ENCODE data around the gene NHLRC2.

The NHLRC2 gene

DNA sequence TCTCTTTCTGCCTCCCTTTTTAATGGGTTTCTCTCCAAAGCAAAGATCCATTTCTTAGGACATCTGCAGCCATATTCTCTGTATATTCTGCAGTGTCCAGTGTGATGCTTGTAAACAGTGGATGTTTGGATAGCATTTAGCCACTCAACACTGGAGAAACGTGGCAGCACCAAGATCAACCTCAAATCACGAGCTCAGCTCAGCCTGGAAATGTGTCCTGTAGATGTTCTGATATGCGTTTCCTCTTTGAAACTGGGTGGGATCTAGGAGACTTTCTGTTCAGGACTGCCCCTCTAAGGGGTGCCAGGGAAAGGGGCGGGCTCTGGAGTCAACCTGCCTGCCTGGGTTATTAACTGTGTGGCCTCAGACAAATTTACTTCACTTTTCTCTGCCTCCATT, 91.2 kb downstream of the NHLRC2 start:
- DNase-seq, result no peak

DNA sequence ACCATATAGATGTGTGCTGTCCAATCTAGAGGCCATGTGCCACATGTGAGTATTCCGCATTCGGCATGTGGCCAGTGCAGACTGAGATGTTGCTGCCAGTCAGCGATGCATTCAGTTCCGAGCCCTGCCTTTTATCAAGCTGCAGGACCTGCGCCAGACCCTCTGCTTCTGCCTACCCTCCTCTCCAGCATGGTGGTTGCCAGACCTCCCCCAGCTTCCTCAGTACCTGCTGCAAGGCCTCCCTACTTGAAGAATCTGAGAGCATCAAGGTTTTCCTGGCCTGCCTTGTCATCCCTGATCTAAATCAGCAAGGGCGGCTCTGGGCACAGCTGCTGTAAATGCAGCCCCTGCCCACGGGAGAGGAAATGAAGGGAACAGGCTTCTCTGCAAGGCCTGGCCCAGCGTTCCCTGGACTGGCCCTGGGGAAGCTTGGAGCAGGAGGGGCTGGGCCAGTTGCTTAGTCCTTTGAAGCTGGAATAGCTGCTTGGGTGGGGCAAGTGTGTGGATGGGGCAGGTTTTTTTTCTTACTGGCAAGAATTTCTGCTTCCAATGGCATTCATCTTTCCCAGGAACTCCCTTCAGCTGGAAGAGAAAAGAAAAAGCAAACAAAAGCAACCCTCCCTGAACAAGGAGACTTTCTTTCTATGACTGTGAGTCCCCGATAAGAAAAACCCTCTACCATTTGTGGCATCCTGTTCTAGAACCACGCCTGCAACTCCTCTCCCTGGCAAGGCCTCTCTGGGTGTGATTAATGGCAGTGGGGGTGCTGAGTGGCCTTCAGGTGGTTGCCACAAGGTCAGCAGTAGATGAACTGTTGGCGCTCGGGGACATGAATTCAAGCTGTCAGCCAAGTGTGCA, 93.0 kb downstream of the NHLRC2 start:
- no peak for DNase-seq

DNA sequence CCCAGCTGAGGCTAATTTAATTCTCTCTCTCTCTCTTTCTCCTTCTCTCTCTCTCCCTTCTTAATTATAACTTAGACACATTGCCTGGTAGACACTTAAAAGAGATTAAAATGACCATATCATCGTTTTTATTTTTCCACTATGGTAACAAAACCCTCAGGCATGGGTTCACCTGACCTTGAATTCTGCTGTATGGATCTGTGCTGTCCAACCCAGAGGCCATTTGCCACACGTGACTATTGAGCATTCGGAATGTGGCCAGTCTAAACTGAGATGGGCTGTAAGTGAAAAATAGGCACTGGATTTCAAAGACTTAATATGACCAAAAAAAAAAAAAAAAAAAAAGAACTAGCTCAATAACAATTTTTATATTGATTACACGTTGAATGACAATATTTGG, 93.6 kb downstream of the NHLRC2 start:
- DNase-seq, result no peak

DNA sequence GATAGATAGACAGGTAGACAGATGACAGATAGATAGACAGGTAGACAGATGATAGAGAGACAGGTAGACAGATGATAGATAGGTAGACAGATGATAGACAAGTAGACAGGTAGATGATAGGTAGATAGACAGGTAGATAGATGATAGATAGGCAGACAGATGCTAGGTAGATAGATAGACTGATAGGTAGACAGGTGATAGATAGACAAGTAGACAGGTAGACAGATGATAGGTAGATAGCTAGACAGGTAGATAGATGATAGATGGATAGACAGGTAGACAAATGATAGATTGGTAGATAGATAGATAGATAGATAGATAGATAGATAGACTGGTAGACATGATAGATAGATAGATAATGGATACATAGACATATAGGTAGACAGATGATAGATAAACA, 95.8 kb downstream of the NHLRC2 start:
- DNase-seq, result no peak

DNA sequence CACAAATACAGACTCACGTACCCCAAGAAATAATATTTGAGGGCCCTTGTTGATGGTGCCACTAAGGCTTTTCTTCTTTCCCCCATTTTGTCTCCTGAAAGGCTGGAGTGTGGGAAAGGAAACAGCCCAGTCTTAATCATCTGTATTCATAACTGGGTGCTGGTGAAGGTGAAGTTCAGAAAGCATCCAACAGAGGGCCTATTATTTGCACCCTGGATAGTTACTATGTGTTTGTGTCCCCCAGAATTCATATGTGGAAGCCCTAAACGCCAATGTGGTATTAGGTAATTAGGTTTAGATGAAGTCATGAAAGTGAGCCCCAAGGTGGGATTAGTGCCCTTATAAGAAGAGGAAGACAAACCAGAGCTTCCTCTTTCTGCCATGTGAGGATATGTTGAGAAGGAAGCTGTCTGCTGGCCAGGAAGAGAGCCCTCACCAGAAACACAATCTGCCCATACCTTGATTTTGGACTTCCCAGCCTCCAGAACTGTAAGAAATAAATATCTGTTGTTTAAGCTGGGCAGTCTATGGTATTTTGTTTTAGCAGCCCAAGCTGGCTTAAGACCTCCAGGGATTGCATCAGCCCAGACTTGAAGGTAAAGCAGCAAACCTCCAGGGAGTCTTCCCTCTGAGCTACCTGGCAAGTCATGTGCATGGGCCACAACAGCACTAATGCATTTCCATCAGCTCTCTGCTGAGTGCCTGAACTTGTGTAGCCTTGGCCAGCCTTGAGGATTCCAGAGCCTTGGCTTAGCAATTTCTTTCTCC, 99.2 kb downstream of the NHLRC2 start:
- DNase-seq, result no peak

DNA sequence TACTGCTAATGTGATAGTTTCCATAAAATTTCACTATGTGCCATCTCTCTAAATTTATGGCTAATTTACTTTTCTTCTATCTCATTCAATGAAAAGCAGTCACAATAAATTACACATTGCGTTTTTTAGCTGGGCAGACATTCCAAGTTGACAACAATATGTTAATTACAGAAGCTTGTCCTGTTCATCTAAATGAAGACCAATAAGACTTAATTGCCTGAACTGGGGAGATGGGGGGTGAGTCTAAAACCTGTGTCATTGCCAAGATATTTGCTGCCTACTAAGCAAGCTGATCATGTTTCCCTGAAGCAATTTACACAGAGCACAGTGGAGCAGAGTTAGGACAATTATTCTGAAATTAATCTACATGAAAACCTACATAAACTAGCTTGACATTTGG, 99.9 kb downstream of the NHLRC2 start:
- DNase-seq, result no peak

DNA sequence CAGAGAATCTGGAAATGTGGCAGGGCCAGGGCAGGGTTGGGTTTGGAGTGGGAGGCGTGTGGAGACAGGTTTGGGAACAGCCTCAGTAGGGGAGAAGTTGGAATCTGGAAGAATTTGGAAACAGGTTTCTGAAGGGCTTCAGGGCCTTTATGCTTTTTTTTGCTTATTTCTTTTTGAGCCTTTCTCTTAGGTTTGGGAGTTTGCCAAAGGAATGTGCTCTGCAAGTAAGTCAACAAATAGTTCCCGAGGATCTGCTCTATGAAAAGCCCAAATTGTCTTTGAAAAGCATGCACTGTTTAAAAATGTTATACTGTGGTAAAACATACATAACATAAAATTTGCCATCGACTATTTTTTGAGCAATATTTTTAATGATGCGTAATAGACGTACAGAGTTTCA, 102.6 kb downstream of the NHLRC2 start:
- no peak for DNase-seq

DNA sequence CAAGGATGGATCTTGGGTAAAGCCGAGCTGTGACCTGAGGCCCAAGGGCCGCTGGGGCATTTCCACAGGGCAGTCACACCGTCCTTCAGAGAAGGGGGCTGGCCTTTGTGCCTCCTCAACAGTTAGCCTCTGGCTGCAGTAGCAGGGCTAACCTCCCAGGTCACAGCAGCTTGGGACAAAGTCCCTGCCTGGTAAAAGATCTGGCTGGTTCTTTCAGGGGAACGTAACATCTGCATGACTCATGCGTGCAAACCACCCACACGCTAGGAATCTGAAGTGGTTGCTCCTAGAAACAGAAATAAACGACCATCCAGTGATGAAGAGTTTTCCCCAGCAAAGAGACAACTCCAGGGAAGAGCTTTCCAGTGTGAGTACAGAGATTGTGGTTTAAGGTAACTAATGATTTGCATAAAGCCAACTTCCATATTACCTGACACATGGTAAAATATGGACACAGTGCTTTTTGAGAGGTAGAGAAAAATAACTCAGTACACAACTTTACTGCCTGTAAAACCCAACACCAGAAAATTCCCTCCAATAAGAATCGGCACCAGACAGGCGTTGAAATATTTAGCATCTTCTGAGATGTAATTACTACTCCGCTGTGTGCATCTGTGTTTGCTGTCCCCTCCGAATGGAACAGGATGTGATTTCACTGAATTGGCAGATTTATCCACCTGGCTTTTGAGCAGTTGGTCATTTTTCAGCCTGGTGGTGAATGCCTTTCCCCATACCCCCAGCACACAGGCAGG, 104.3 kb downstream of the NHLRC2 start:
- DNase-seq, result no peak

DNA sequence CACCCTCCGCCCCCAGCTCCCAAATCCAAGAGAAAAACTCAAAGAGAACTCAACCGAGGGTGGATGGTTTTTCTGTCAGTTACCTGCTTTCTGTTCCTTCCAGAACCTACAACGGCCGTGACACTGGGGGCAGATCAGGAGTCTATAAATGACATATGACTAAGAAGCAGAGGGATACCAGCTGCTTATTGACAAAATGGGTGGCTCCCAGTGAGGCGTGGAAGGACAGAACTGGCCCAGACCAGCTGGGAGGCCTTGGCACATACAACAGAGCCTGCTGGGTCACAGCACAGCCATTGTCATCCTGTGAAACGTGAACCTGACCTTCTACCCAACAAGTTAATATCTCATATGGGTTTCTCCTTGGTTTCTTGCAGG, 104.9 kb downstream of the NHLRC2 start:
- DNase-seq, result no peak

DNA sequence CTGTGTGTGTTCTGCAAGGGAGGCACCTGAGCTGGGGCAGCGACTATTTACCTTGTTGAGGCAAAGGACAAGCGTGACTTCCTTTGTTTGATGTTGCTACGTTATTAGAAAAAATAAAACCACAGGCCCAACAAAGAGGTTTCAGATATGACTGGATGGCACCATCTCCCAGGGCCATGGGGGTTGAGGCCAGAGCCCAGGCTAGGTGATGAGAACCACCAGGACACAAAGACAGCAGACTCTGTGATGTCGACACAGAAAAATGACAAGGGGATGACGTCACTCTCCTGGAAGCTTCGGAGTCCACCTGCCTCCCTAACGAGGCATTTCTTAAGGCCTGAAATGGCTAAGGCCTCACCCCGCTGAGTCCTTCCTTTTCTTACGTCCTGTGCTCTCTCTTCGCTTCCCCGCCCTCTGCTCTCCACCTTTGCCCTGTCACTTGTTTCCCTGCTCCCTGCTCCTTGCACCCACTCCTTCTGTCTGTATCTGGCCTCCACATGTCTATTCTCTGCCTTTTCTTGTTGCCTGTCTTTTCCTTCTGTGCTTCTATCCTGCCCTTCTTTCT, 106.2 kb downstream of the NHLRC2 start:
- DNase-seq, result peak; percentile 31

DNA sequence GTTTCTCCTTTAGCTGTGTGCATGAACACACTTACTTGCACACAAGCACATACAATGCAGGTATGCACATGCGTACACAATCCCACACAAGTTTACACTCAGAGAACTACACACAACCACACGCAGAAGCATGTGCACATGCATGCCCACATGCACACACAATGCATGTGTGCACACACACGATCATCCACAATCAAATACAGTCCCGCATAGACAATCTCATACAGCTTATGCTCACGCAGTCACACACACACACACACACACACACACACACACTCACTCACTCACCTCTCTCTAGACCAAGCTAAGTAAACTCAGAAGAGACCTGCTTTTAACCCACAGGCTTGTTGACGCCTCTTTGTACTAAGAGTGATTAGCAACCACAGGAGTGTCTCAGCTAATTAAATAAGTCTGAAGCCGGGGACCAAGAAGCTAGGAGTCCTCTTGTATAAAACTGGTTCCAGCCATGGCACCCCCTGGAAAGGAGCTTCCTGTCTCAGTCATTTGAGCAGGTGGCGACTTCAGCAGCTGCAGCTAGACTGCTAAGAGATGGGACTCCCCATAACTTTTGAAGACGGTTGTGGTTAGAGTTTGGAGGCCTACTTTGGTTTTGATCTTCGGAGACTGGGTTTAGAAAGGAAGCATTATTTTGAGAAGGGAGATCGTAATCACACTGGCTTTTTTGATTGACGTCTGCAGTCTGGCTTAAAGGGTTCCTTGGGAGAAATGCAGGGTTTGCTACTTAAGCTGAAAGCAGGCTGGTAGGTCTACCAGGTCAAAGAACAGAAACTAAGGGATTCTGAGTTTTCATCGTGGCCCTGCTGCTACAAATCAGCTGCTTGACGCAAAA, 106.9 kb downstream of the NHLRC2 start:
- DNase-seq, result peak; percentile 56

DNA sequence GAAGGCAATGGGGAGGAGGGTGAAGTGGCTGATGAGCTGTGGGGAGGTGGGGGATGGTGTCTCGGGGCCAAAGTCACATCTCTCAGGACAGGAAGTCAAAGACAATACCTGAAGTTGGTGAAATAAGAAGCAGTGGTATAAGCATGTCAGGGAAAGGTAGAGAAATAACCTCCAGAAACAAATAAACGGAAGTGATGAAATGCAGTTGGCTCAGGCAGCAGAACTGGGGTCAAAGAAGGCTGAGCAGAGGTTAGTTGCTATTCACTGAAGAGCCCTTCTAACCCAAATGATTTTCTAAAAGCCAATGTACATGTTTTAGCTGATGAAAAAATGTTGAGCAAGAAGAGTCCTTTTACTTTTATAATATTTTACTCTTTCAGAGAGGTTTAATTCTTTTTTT, 110.6 kb downstream of the NHLRC2 start:
- DNase-seq, result no peak

DNA sequence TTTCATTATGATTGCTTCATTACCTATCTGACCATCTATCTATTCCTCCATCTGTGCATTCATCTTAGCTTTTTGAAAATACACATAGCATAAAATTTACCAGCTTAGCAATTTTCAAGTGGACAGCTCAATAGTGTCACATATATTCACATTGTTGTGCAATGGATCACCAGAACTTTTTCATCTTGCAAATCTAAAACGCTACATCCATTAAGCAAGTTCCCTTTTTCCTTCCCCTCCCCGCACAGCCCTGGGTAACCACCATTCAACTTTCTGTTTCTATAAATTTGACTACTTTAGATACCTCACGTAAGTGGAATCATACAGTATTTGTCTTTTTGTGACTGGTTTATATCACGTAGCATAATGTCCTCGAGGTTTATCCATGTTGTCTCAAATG, 111.2 kb downstream of the NHLRC2 start:
- no peak for DNase-seq
